Ascending aorta (tissue), 2 donors: ENCODE results near the gene ENAH. TPM values are rescaled to one million over a fixed set of nuclear protein-coding genes. Genes with fewer than 3 reads are reported as not detected.

Experiments used
- DNase-seq, 2 donors: peaks; one replicate each; pipeline ENCODE4 v3.0.0-alpha.2; 2019; ENCODE audit warnings: low spot score in 2 of 2
- H3K27ac ChIP-seq, 2 donors: fragments of 200-600 bp; sonication (generic); one replicate each; pipeline ENCODE4 v1.5.1; 2016 to 2017; ENCODE audit warnings: mild to moderate bottlenecking in 1 of 2
- H3K27me3 ChIP-seq: fragments of 200-600 bp; sonication (generic); one replicate; pipeline ENCODE4 v1.5.1; 2017
- H3K36me3 ChIP-seq, 2 donors: fragments of 200-600 bp; sonication (generic); one replicate each; pipeline ENCODE4 v1.5.1; 2016
- H3K4me1 ChIP-seq, 2 donors: fragments of 200-600 bp; sonication (generic); one replicate each; pipeline ENCODE4 v1.5.1; 2016 to 2017; ENCODE audit warnings: mild to moderate bottlenecking in 1 of 2
- H3K4me3 ChIP-seq, 2 donors: fragments of 200-600 bp; sonication (generic); one replicate each; pipeline ENCODE4 v1.5.1; 2016 to 2017; ENCODE audit warnings: mild to moderate bottlenecking in 1 of 2
- H3K9me3 ChIP-seq, 2 donors: fragments of 200-600 bp; sonication (generic); one replicate each; pipeline ENCODE4 v1.5.1; 2016
- intact Hi-C: fragments of 100-400 bp; cut with DNase I; formaldehyde crosslinking; loops from one replicate; pipeline ENCODE4 v1.15.1; 2023
- total RNA-seq: library from RNA; depleted of rRNA; stranded (reverse); fragments of >200 nt; gene quantifications from one replicate; pipeline ENCODE4 v1.1.0, GENCODE V29; 2016
- TF ChIP-seq, protein P1 (sequence below), 3 experiments: fragments of 200-600 bp in 2 of 3; fragments of 450-650 bp in 1 of 3; sonication (generic) in 2 of 3; IDR thresholded peaks; one replicate each; pipeline ENCODE4 v1.5.1; 2016 to 2019; ENCODE audit warnings: antibody characterized with exemption in 3 of 3, mild to moderate bottlenecking in 1 of 3, moderate library complexity in 1 of 3

ENAH gene
- total RNA-seq, 1 donor from 2014 or later = 103 TPM

DNA sequence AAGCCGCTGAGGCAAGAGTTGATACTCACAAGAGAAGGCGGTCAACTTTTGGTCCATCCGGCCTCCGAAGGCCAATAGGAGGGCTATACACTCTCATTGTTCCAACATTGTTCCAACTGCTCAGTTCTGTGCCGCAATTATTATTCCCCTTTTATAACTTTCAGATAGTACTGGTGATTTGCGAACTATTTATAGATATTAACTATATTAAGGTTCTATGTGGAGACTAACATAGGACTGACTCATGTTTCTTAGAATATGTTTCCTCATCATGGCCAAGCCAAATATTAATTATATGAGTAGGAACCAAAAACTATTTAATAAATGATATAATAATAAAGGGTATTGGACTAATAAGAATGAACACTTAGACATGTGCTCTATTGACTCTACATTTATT lies 128.4 kb downstream of the ENAH start:
- Histone ChIP-seq H3K9me3 (no peaks in the 10 kb centered on the region), H3K36me3 (peaks cover 0 to 2% of the 10 kb centered on the region in 2 donors), H3K4me3 (no peak overlapping the region), H3K4me1 (peaks cover 0 to 20% of the 10 kb centered on the region in 2 donors), H3K27ac (no peak overlapping the region), H3K27me3 (no peaks in the 10 kb centered on the region)
- no peak for DNase-seq
- TF ChIP-seq, protein P1, sequence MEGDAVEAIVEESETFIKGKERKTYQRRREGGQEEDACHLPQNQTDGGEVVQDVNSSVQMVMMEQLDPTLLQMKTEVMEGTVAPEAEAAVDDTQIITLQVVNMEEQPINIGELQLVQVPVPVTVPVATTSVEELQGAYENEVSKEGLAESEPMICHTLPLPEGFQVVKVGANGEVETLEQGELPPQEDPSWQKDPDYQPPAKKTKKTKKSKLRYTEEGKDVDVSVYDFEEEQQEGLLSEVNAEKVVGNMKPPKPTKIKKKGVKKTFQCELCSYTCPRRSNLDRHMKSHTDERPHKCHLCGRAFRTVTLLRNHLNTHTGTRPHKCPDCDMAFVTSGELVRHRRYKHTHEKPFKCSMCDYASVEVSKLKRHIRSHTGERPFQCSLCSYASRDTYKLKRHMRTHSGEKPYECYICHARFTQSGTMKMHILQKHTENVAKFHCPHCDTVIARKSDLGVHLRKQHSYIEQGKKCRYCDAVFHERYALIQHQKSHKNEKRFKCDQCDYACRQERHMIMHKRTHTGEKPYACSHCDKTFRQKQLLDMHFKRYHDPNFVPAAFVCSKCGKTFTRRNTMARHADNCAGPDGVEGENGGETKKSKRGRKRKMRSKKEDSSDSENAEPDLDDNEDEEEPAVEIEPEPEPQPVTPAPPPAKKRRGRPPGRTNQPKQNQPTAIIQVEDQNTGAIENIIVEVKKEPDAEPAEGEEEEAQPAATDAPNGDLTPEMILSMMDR (IDR thresholded peaks at IDR 0.05) = no peak
- intact Hi-C loops = no loop called here

DNA sequence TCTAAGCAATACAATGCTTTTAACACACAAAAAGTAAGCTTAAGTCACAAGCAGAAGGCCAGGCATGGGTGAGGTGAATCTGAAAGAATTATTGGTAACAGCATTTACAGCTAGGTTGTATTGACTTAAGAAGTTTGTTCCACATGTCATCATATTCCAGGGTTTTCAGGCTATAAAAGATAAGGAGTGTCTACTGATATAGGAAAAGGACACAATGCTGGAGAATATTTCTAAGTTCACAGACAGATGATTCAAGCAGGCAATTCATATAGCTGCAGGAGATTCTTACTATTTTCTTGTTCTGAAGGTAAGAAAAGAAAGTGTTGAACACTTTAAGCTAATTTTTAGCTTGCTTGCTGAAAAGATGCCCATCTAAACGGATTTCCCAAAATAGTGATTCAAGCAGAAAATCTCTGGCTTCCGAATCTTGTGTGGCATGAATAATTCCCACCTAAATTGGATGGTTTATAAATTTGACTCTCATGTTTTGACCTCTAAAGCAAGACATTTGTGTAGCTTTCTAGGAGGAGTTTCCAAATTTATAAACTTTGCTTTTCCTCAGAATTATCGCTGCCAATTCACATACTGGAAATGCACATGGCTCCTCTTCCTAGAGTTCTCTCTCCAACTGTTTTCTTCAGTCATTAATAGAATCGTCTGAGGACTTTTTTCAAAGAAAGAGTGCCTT lies 129.5 kb downstream of the ENAH start:
- TF ChIP-seq, protein P1 (IDR thresholded peaks at IDR 0.05) = no peak
- peaks cover 0 to 6% of the 10 kb centered on the region in 2 donors for H3K36me3 ChIP-seq
- H3K4me3 ChIP-seq = no peak overlapping the region
- DNase-seq = no peak
- intact Hi-C loops = no loop called here
- no peaks in the 10 kb centered on the region for H3K27me3 ChIP-seq
- no peaks in the 10 kb centered on the region for H3K9me3 ChIP-seq
- H3K4me1 ChIP-seq = peaks cover 0 to 20% of the 10 kb centered on the region in 2 donors
- no peak overlapping the region for H3K27ac ChIP-seq

DNA sequence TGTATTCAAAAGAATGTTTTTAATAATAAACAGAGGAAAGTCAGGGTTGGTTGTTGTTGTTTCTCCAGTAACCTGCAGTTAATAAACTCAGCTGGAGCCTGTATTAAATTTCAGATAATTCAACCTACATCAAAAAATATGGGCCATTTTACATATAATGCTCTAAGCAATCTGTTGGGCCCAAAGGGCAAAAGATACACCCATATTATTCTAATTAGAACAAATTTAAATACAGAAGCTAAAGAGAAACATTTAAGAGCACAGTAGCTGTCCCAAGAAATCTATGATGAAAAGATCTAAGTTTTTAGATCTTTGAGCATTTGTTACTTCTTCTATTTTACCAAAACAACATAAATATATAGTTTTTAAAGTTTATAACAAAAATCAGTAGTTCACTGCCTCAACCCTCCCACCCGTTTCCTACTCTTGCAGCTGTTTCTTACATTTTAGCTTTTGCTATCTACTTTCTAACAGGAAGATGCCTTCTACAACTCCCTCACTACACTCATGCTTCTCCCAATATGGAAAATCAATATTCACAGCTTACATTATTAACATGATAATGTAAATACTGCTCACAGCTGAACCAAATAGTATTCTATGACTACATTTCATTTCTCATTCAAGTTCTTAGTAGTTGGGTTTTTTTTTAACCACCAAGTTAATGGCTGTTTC lies 130.2 kb downstream of the ENAH start:
- no peaks in the 10 kb centered on the region for H3K9me3 ChIP-seq
- H3K36me3 ChIP-seq = peaks cover 0 to 6% of the 10 kb centered on the region in 2 donors
- peaks cover 0 to 20% of the 10 kb centered on the region in 2 donors for H3K4me1 ChIP-seq
- intact Hi-C loops = no loop called here
- no peak overlapping the region for H3K4me3 ChIP-seq
- TF ChIP-seq, protein P1 (IDR thresholded peaks at IDR 0.05) = no peak
- no peak overlapping the region for H3K27ac ChIP-seq
- H3K27me3 ChIP-seq = no peaks in the 10 kb centered on the region
- no peak for DNase-seq

DNA sequence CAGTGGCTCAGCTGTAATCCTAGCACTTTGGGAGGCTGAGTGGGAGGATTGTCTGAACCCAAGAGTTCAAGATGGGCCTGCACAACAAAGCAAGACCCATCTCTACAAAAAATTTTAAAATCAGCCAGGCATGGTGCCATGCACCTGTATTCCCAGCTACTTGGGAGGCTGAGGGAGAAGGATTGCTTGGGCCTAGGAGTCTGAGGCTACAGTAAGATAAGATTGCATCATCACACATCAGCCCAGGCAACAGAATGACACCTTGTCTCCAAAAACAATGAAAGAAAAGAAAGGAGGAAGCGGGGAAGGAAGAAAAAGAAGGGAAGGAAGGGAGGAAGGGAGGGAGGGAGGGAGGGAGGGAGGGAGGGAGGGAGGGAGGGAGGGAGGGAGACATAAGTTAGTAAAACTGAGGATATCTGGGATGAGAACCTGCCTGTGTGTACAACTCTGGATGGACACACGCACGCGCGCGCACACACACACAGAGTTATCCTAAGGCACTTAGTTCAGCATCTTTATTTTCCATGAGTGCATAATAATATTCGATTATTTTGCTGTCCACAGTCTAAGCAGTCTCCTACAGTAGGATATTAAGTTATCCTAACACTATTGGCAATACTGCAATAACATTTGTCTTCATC lies 132.2 kb downstream of the ENAH start:
- TF ChIP-seq, protein P1 (IDR thresholded peaks at IDR 0.05) = no peak
- intact Hi-C loops = no loop called here
- Histone ChIP-seq H3K27me3 (no peaks in the 10 kb centered on the region), H3K9me3 (no peaks in the 10 kb centered on the region), H3K4me3 (no peak overlapping the region), H3K27ac (no peak overlapping the region), H3K36me3 (peaks cover 0 to 10% of the 10 kb centered on the region in 2 donors), H3K4me1 (peaks cover 0 to 13% of the 10 kb centered on the region in 2 donors)
- no peak for DNase-seq

DNA sequence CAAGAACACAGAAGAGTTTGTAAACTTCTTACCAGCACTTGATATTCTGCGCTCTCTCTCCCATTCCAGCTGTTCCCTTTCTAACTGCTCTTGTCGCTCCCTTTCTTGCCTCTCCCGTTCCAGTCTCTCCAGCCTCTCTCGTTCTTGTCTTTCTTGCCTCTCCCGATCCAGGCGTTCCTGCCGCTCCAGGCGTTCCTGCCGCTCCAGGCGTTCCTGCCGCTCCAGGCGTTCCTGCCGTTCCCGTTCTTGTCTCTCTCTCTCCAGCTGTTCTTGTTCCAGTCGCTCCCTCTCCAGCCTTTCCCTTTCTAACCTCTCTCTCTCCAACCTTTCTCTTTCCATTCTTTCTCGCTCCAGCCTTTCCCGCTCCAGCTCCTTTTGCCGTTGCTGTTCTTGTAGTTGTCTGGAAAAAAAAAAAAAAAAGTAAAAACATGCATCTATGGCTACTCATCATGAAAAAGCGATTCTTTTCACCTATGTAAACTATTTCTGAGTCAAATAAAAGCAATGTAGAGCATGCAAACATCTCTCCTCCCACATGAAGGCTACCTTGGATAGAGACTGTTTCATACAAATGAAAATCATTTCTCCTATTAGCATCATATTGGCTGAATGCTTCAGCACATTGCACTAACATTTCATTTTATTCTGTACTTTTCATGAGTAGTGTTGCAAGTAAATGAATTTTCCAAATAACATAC lies 133.6 kb downstream of the ENAH start:
- TF ChIP-seq, protein P1 (IDR thresholded peaks at IDR 0.05) = no peak
- peaks cover 0 to 10% of the 10 kb centered on the region in 2 donors for H3K36me3 ChIP-seq
- H3K9me3 ChIP-seq = no peaks in the 10 kb centered on the region
- DNase-seq = no peak
- H3K27ac ChIP-seq = no peak overlapping the region
- peaks cover 0 to 9% of the 10 kb centered on the region in 2 donors for H3K4me1 ChIP-seq
- H3K27me3 ChIP-seq = no peaks in the 10 kb centered on the region
- H3K4me3 ChIP-seq = no peak overlapping the region
- intact Hi-C loops = no loop called here
